K562 (cell line): Measurements from ENCODE around the gene CTNNA3. TPM values are rescaled to one million over a fixed set of nuclear protein-coding genes. Genes with fewer than 3 reads are reported as not detected.

Experiments
- ATAC-seq: fragments of 200-7000 bp; cut with Tn5 transposase; 3 replicates; pipeline ENCODE4 v1.9.1; 2020; ENCODE audit warnings: moderate library complexity
- BruUV-seq: library from RNA; stranded (reverse); fragments of 400-500 nt; replicated peaks from 2 replicates; lab custom pipeline; 2021; lab: Mats Ljungman, UMichigan
- CTCF ChIA-PET: fragments of 300-600 bp; formaldehyde crosslinking; extraction: SDS; loops from one replicate; lab custom pipeline; 2021; ENCODE audit warnings: low intra/inter-chr PET ratio; lab: Yijun Ruan, JAX
- POLR2A ChIA-PET: fragments of 300-600, 350-650 bp; sonication (Branson Sonifier 250); formaldehyde crosslinking; extraction: SDS; loops from one replicate; lab custom pipeline; 2021; ENCODE audit warnings: antibody characterized with exemption, inconsistent platforms; lab: Yijun Ruan, JAX
- DNase-seq, 4 experiments: peaks; one replicate each; pipeline versions ENCODE4 v3.0.0 to v3.0.0-alpha.2; 2011 to 2018; ENCODE audit warnings: low spot score in 3 of 4, mixed read lengths in 3 of 4; ENCODE audit errors: extremely low read depth in 1 of 4
- FAIRE-seq: peaks from 2 replicates; lab custom pipeline; 2011; peaks lifted over from hg19 to GRCh38; lab: Jason Lieb, UNC
- H2AFZ ChIP-seq: 2 replicates; pipeline ENCODE4 v1.6.0; 2011; ENCODE audit warnings: low read depth, low read length, control low read depth, inconsistent platforms
- H3K27ac ChIP-seq: fragments of 200-600 bp; 3 replicates; pipeline ENCODE4 v1.8.0; 2011; ENCODE audit warnings: low read depth, mild to moderate bottlenecking, control low read depth, inconsistent platforms, low read length, moderate library complexity, mixed read lengths; ENCODE audit errors: extremely low read depth
- H3K27me3 ChIP-seq, 2 experiments: fragments of 300-600 bp in 1 of 2; 2 replicates in 1 of 2; 3 replicates in 1 of 2; pipeline versions ENCODE4 v1.6.0 to v1.8.0; 2011; ENCODE audit warnings: inconsistent platforms in 2 of 2, low read length in 2 of 2, mild to moderate bottlenecking in 1 of 2, mixed read lengths in 1 of 2, moderate library complexity in 1 of 2; ENCODE audit not compliant: control insufficient read depth in 2 of 2, insufficient read depth in 2 of 2
- H3K36me3 ChIP-seq: fragments of 300-600 bp; 3 replicates; pipeline ENCODE4 v1.8.0; 2011; ENCODE audit warnings: mild to moderate bottlenecking, low read length, inconsistent platforms; ENCODE audit not compliant: control insufficient read depth, insufficient read depth
- H3K4me1 ChIP-seq, 2 experiments: fragments of 200-600 bp in 1 of 2; replicated peaks in 1 of 2; 2 replicates in 1 of 2; 3 replicates in 1 of 2; pipeline versions ENCODE4 v1.5.1 to v1.8.0; 2011; ENCODE audit warnings: inconsistent platforms in 2 of 2, low read length in 2 of 2, mild to moderate bottlenecking in 1 of 2, mixed read lengths in 1 of 2, moderate library complexity in 1 of 2; ENCODE audit not compliant: control insufficient read depth in 2 of 2, insufficient read depth in 2 of 2
- H3K4me2 ChIP-seq: 2 replicates; pipeline ENCODE4 v1.6.1; 2011; ENCODE audit warnings: low read length, control low read depth, inconsistent platforms, mixed read lengths; ENCODE audit not compliant: insufficient read depth
- H3K4me3 ChIP-seq: fragments of 200-600 bp; sonication (generic), shearing (Covaris generic); 2 replicates; pipeline ENCODE4 v1.5.1; 2016; ENCODE audit warnings: control low read depth, inconsistent platforms
- H3K79me2 ChIP-seq: fragments of 200-600 bp; 3 replicates; pipeline ENCODE4 v1.8.0; 2011; ENCODE audit warnings: low read length, inconsistent platforms; ENCODE audit not compliant: control insufficient read depth, insufficient read depth
- H3K9ac ChIP-seq, 2 experiments: 2 replicates each; pipeline versions ENCODE4 v1.6.0 to v1.6.1; 2011; ENCODE audit warnings: low read depth in 2 of 2, low read length in 2 of 2, control low read depth in 1 of 2, inconsistent platforms in 1 of 2, mild to moderate bottlenecking in 1 of 2, mixed read lengths in 1 of 2; ENCODE audit not compliant: insufficient read depth in 1 of 2
- H3K9me1 ChIP-seq: one replicate; pipeline ENCODE4 v1.6.0; 2011; ENCODE audit warnings: inconsistent platforms, mild to moderate bottlenecking, low read length, moderate library complexity; ENCODE audit not compliant: control insufficient read depth, insufficient read depth
- H3K9me3 ChIP-seq: replicated peaks from 2 replicates; pipeline ENCODE4 v1.5.1; 2011; ENCODE audit warnings: low read depth, low read length, inconsistent platforms; ENCODE audit not compliant: control insufficient read depth, insufficient read depth
- H4K20me1 ChIP-seq: replicated peaks from 2 replicates; pipeline ENCODE4 v1.6.1; 2011; ENCODE audit warnings: low read length, inconsistent platforms, mixed read lengths; ENCODE audit not compliant: control insufficient read depth, insufficient read depth
- FOXJ2 ChIP-seq: fragments of 200-800 bp; sonication (Bioruptor generic); IDR thresholded peaks from 2 replicates; pipeline ENCODE4 v1.6.1; 2016; ENCODE audit warnings: missing genetic modification characterization, missing compliant biosample characterization
- FOXJ3 ChIP-seq: sonication (generic); formaldehyde crosslinking; IDR thresholded peaks from 2 replicates; pipeline ENCODE4 v1.4.0; 2020; ENCODE audit warnings: mild to moderate bottlenecking, missing genetic modification reagents
- KAT8 ChIP-seq: fragments of 450-650 bp; IDR thresholded peaks from 2 replicates; pipeline ENCODE4 v1.6.1; 2016; ENCODE audit warnings: low read depth, mild to moderate bottlenecking
- POLR2A ChIP-seq: fragments of 450-650 bp; conservative IDR thresholded peaks from 2 replicates; pipeline ENCODE4 v1.6.1; 2016
- RAD21 ChIP-seq, 2 experiments: fragments of 250-450 bp in 1 of 2; fragments of 450-650 bp in 1 of 2; sonication (Bioruptor Pico) in 1 of 2; formaldehyde crosslinking in 1 of 2; IDR thresholded peaks in 1 of 2; conservative IDR thresholded peaks in 1 of 2; 2 replicates each; pipeline versions ENCODE4 v1.4.0 to v1.8.0; 2020 to 2022; ENCODE audit warnings: mild to moderate bottlenecking in 2 of 2, moderate library complexity in 1 of 2
- TAF15 ChIP-seq: fragments of 200-400 bp; formaldehyde crosslinking; IDR thresholded peaks from 2 replicates; pipeline ENCODE4 v1.6.1; 2017; ENCODE audit warnings: mild to moderate bottlenecking, low read depth, low read length, moderate library complexity
- ZNF3 ChIP-seq: fragments of 250-450 bp; sonication (Bioruptor Pico); IDR thresholded peaks from 2 replicates; pipeline ENCODE4 v1.5.0; 2021; ENCODE audit warnings: mild to moderate bottlenecking, moderate library complexity
- WGBS: fragments of 100-300 bp; shearing (Covaris generic); methylation state at CpG from one replicate; pipeline ENCODE4 v1.1.6; 2016; ENCODE audit warnings: low coverage, mixed read lengths; ENCODE audit not compliant: insufficient coverage; ENCODE audit errors: missing lambda C conversion rate; 5-methylcytosine and 5-hydroxymethylcytosine counted together
- in situ Hi-C: fragments of 300-500 bp; cut with MboI; formaldehyde crosslinking; loops from 4 replicates; pipeline ENCODE4 v1.15.0; 2018; ENCODE audit warnings: inconsistent platforms, mixed read lengths
- intact Hi-C: fragments of 100-400 bp; cut with micrococcal nuclease; formaldehyde crosslinking; loops from 2 replicates; pipeline ENCODE4 v1.14.2; 2022
- polyA plus RNA-seq, 8 experiments: library from polyadenylated mRNA; depleted of rRNA in 4 of 8; stranded (reverse) in 5 of 8; unstranded in 3 of 8; fragments of >200 nt; fragmentation: Nextera tagmentation in 2 of 8; fragmentation: Illumina TruSeq in 1 of 8; extraction: Ambion mirVana in 2 of 8; extraction: Trizol in 1 of 8; gene quantifications; 2 replicates each; pipeline versions ENCODE4 v1.2.1 to v1.2.3, GENCODE V29; 2011 to 2014; ENCODE audit warnings: inconsistent platforms in 1 of 8, missing spikeins in 1 of 8
- total RNA-seq, 7 experiments: library from RNA; depleted of rRNA in 6 of 7; stranded (reverse); fragments of >200 nt in 6 of 7; fragmentation: Illumina TruSeq in 2 of 7; extraction: Trizol in 2 of 7; gene quantifications; 2 replicates each; pipeline versions ENCODE4 v1.2.1 to v1.2.3, GENCODE V29; 2011 to 2021; ENCODE audit warnings: low replicate concordance in 1 of 7
- TF ChIP-seq, protein P1 (sequence below): conservative IDR thresholded peaks from 2 replicates; pipeline ENCODE4 v1.6.1; 2011; ENCODE audit warnings: low read depth, mild to moderate bottlenecking, low read length; ENCODE audit not compliant: control insufficient read depth
- TF ChIP-seq, protein P2 (sequence below): fragments of 450-650 bp; IDR thresholded peaks from 2 replicates; pipeline ENCODE4 v1.6.1; 2016; ENCODE audit warnings: antibody characterized with exemption
- TF ChIP-seq, protein P3 (sequence below): IDR thresholded peaks from 2 replicates; pipeline ENCODE4 v1.6.1; 2012; ENCODE audit warnings: low read depth, low read length, improper control_type of control experiment, borderline replicate concordance
- TF ChIP-seq, protein P4 (sequence below), 2 experiments: IDR thresholded peaks in 1 of 2; conservative IDR thresholded peaks in 1 of 2; 2 replicates each; pipeline ENCODE4 v1.6.1; 2016; ENCODE audit warnings: low read depth in 2 of 2, mild to moderate bottlenecking in 1 of 2, missing compliant biosample characterization in 1 of 2, missing genetic modification characterization in 1 of 2, moderate library complexity in 1 of 2

Gene CTNNA3
- total and polyA plus RNA-seq, 9 of the 15 experiments (the other 6 are each of a cell fraction or from before 2014, with no cell fraction given) = 0.04 TPM; not detected in 8

DNA sequence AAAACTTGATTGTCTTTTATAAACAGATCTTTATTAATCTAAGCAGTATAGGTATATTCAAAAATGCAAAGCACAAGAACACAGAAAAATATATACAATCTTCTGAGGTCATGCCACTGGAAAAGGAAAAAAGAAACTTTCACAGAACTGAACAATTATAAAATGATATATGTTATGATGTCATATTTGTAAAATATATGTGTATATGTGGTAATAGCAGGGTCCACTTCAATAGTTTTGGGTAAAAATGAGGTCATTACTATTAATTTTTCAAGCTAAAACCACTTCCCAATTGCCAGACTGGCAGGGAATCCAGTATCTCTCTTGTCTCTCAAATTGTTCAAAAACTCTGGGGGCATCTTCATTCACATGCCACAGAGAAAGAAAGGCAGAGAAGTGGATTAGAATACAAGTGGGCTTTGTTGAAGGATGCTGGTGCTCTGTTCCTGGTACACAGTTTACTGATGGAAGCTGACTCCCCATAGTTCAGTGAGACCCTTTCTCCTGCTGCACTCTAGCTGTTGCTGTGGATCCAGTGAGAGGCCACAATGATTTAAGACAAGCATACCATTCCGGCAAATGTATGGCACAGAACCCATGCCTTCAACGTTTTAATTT, 19.7 kb downstream of the CTNNA3 start:
- H3K4me1 ChIP-seq = no peaks in the 10 kb centered on the region
- no peaks in the 10 kb centered on the region for H3K27me3 ChIP-seq
- ATAC-seq (no peak), DNase-seq (no peak), FAIRE-seq (no peak)
- 0% methylated on average over 2 of the region's 2 CpGs for WGBS
- ChIA-PET POLR2A (no interaction called here), CTCF (no interaction called here)
- no peak overlapping the region for H3K4me2 ChIP-seq
- intact Hi-C loops = no loop called here
- no peak overlapping the region for H3K9ac ChIP-seq
- H2AFZ ChIP-seq = no peak overlapping the region
- no peaks in the 10 kb centered on the region for H3K79me2 ChIP-seq
- no peaks in the 10 kb centered on the region for H3K36me3 ChIP-seq
- H3K27ac ChIP-seq = no peak overlapping the region
- BruUV-seq = no TSS peak
- H3K9me3 ChIP-seq = no peaks in the 10 kb centered on the region
- in situ Hi-C loops = no loop called here
- H4K20me1 ChIP-seq = no peaks in the 10 kb centered on the region
- no peak overlapping the region for H3K4me3 ChIP-seq
- H3K9me1 ChIP-seq = no peaks in the 10 kb centered on the region
- TF ChIP-seq, protein P1, sequence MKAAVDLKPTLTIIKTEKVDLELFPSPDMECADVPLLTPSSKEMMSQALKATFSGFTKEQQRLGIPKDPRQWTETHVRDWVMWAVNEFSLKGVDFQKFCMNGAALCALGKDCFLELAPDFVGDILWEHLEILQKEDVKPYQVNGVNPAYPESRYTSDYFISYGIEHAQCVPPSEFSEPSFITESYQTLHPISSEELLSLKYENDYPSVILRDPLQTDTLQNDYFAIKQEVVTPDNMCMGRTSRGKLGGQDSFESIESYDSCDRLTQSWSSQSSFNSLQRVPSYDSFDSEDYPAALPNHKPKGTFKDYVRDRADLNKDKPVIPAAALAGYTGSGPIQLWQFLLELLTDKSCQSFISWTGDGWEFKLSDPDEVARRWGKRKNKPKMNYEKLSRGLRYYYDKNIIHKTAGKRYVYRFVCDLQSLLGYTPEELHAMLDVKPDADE = no peak
- no peak for TF ChIP-seq POLR2A
- no peak for TF ChIP-seq FOXJ2 (tag)
- no peak for TF ChIP-seq RAD21 (CRISPR knock-in tag; conservative IDR thresholded peaks at IDR 0.05 in 1 of 2, IDR thresholded peaks at IDR 0.05 in 1 of 2)
- TF ChIP-seq ZNF3 (CRISPR knock-in tag) = no peak
- TF ChIP-seq, protein P2, sequence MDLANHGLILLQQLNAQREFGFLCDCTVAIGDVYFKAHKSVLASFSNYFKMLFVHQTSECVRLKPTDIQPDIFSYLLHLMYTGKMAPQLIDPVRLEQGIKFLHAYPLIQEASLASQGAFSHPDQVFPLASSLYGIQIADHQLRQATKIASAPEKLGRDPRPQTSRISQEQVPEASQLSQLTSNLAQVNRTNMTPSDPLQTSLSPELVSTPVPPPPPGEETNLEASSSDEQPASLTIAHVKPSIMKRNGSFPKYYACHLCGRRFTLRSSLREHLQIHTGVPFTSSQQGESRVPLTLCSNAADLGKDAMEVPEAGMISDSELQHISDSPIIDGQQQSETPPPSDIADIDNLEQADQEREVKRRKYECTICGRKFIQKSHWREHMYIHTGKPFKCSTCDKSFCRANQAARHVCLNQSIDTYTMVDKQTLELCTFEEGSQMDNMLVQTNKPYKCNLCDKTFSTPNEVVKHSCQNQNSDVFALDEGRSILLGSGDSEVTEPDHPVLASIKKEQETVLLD = no peak
- TF ChIP-seq, protein P3, sequence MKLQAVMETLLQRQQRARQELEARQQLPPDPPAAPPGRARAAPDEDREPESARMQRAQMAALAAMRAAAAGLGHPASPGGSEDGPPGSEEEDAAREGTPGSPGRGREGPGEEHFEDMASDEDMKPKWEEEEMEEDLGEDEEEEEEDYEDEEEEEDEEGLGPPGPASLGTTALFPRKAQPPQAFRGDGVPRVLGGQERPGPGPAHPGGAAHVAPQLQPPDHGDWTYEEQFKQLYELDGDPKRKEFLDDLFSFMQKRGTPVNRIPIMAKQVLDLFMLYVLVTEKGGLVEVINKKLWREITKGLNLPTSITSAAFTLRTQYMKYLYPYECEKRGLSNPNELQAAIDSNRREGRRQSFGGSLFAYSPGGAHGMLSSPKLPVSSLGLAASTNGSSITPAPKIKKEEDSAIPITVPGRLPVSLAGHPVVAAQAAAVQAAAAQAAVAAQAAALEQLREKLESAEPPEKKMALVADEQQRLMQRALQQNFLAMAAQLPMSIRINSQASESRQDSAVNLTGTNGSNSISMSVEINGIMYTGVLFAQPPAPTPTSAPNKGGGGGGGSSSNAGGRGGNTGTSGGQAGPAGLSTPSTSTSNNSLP = no peak
- TF ChIP-seq TAF15 = no peak
- no peak for TF ChIP-seq KAT8
- no peak for TF ChIP-seq FOXJ3
- TF ChIP-seq, protein P4, sequence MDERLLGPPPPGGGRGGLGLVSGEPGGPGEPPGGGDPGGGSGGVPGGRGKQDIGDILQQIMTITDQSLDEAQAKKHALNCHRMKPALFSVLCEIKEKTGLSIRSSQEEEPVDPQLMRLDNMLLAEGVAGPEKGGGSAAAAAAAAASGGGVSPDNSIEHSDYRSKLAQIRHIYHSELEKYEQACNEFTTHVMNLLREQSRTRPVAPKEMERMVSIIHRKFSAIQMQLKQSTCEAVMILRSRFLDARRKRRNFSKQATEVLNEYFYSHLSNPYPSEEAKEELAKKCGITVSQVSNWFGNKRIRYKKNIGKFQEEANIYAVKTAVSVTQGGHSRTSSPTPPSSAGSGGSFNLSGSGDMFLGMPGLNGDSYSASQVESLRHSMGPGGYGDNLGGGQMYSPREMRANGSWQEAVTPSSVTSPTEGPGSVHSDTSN (CRISPR knock-in tag; IDR thresholded peaks at IDR 0.05; ENCODE audit: low read depth) = no peak
- TF ChIP-seq, protein P4 (tag; conservative IDR thresholded peaks at IDR 0.05; ENCODE audit: low read depth) = no peak
